Kidney (tissue), 14 donors: ENCODE results near the gene SELPLG. TPM values are rescaled to one million over a fixed set of nuclear protein-coding genes. Genes with fewer than 3 reads are reported as not detected.
A peak's percentile ranks its signal among the peaks of the same experiment; 100 is the strongest.

Experiments used
- DNase-seq, 5 donors: peaks; one replicate each; pipeline ENCODE4 v3.0.0-alpha.2; 2013 to 2020
- FAIRE-seq: peaks from 2 replicates; lab custom pipeline; 2012; peaks lifted over from hg19 to GRCh38; lab: Jason Lieb, UNC
- H3K27ac ChIP-seq, 2 donors: one replicate each; pipeline ENCODE4 v1.7.0; 2013; ENCODE audit warnings: low read depth in 2 of 2, low read length in 2 of 2, inconsistent platforms in 1 of 2
- H3K27me3 ChIP-seq: one replicate; pipeline ENCODE4 v1.7.1; 2013; ENCODE audit warnings: low read length, inconsistent platforms; ENCODE audit not compliant: control insufficient read depth, insufficient read depth
- H3K36me3 ChIP-seq, 3 donors: one replicate each; pipeline versions ENCODE4 v1.7.0 to v1.7.1; 2013; ENCODE audit warnings: low read length in 3 of 3, control low read depth in 1 of 3, inconsistent platforms in 1 of 3; ENCODE audit not compliant: insufficient read depth in 3 of 3, control insufficient read depth in 2 of 3
- H3K4me1 ChIP-seq, 3 donors: one replicate each; pipeline versions ENCODE4 v1.7.0 to v1.7.1; 2013; ENCODE audit warnings: low read length in 3 of 3, inconsistent platforms in 1 of 3, low read depth in 1 of 3; ENCODE audit not compliant: control insufficient read depth in 2 of 3, insufficient read depth in 2 of 3
- H3K4me3 ChIP-seq, 3 donors: one replicate each; pipeline versions ENCODE4 v1.7.0 to v1.8.1; 2013; ENCODE audit warnings: low read length in 3 of 3, control low read depth in 1 of 3, inconsistent platforms in 1 of 3
- H3K9ac ChIP-seq, 3 donors: one replicate each; pipeline versions ENCODE4 v1.7.0 to v1.7.1; 2013; ENCODE audit warnings: low read length in 3 of 3, control low read depth in 1 of 3, inconsistent platforms in 1 of 3
- H3K9me3 ChIP-seq, 3 donors: one replicate each; pipeline versions ENCODE4 v1.7.0 to v1.7.1; 2013; ENCODE audit warnings: low read length in 3 of 3, control low read depth in 1 of 3, inconsistent platforms in 1 of 3; ENCODE audit not compliant: control insufficient read depth in 2 of 3, insufficient read depth in 1 of 3
- CTCF ChIP-seq: IDR thresholded peaks from 3 replicates; pipeline ENCODE4 v1.5.1; 2012; ENCODE audit warnings: mild to moderate bottlenecking, moderate library complexity, borderline replicate concordance; ENCODE audit not compliant: insufficient read depth; ENCODE audit errors: extremely low read depth
- intact Hi-C: fragments of 100-400 bp; cut with DNase I; formaldehyde crosslinking; loops from one replicate; pipeline ENCODE4 v1.11.1; 2022
- polyA plus RNA-seq: library from polyadenylated mRNA; stranded (reverse); fragments of 350-450 nt; fragmentation: Illumina TruSeq; extraction: RNeasy Lipid Tissue Mini Kit (QIAGEN cat#74804); gene quantifications from one replicate; pipeline ENCODE4 v1.2.3, GENCODE V29; 2014; ENCODE audit warnings: low read depth, low replicate concordance; ENCODE audit not compliant: insufficient read depth
- total RNA-seq: library from RNA; stranded (reverse); fragmentation: NEBNext Ultra II Directional; extraction: Animal tissue kit (Norgen Biotek cat#: 25700); gene quantifications from one replicate; pipeline ENCODE4 v1.2.1, GENCODE V29; 2021
- donor health status: control.
- donor health status: control.
- donor health status: control.
- donor health status: control.
- donor health status: control.
- donor health status: DM: yes; HTN: yes; CAD: no.
- donor health status: Normal renal cell carcinoma (clear cell type).

The SELPLG gene
- total and polyA plus RNA-seq, 2 donors from 2014 or later = 3.7 to 14.3 TPM

DNA sequence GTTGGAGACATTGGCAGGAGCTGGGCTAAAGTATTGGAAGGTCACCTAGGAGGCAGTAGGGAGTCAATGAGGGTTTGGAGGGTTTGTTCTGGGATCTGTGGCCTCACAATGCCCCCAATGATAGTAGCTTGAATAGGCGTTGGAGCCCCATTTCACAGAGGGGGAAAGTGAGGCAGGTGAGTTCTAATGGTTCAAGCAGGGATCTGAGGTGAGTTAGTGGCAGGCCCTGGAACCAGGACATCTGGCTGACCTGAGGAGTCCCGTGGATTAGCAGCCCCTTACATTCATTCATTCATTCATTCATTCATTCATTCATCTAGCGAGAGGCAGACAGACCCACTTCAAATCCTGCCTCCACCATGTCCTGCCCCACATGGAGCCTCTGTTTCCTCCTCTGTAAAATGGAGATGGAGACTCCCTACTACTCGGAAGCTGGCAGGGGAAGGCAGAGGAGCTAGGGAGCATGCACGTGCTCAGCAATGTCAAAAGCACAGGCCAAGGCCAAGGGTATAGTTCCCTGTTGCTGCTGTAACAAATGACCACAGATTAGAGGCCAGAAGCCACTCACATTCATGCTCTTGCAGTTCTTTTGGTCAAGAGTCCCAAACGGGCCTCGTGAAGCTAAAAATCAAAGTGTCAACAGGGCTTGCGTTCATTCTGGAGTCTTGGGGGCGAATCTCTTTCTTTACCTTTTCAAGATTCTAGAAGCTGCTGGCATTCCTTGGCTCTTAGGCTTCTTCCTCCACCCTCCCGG, 33.6 kb downstream of the SELPLG start:
- Histone ChIP-seq H3K9ac (no peak overlapping the region), H3K4me1 (no peaks in the 10 kb centered on the region), H3K36me3 (no peaks in the 10 kb centered on the region), H3K27me3 (no peaks in the 10 kb centered on the region), H3K9me3 (no peaks in the 10 kb centered on the region), H3K4me3 (no peak overlapping the region), H3K27ac (no peak overlapping the region)
- FAIRE-seq (no peak), DNase-seq (no peak)
- TF ChIP-seq CTCF = no peak
- intact Hi-C loops = no loop called here

GRCh38 chr12:108599541-108599940, 34.2 kb downstream of the SELPLG start:
- Histone ChIP-seq H3K9ac (no peak overlapping the region), H3K4me3 (no peak overlapping the region), H3K27ac (no peak overlapping the region), H3K36me3 (no peaks in the 10 kb centered on the region), H3K4me1 (no peaks in the 10 kb centered on the region), H3K9me3 (no peaks in the 10 kb centered on the region), H3K27me3 (no peaks in the 10 kb centered on the region)
- intact Hi-C loops = no loop called here
- FAIRE-seq (no peak), DNase-seq (peak in 1 of 5 donors; percentile 42)
- no peak for TF ChIP-seq CTCF

- DNase-seq (peak in 1 of 5 donors; percentile 30), FAIRE-seq (no peak)
- Histone ChIP-seq H3K9me3 (no peaks in the 10 kb centered on the region), H3K36me3 (no peaks in the 10 kb centered on the region), H3K27ac (no peak overlapping the region), H3K9ac (no peak overlapping the region), H3K4me1 (no peaks in the 10 kb centered on the region), H3K27me3 (no peaks in the 10 kb centered on the region), H3K4me3 (no peak overlapping the region)
- intact Hi-C loops = no loop called here
- no peak for TF ChIP-seq CTCF
Measured at GRCh38 chr12:108598553-108599250, 35.0 kb downstream of the SELPLG start.
